Dendritic cell treated with granulocyte-macrophage colony-stimulating factor and Interleukin-4, amounts not matched to agents 40 ng/mL and 50 ng/mL, for 4 days (primary cell): ENCODE results near the gene MEAK7.

ENCODE experiments used
- H3K27ac Mint-ChIP-seq: one replicate; pipeline ENCODE4 v1.8.0; 2022; ENCODE audit warnings: mild to moderate bottlenecking, mixed read lengths
- H3K27me3 Mint-ChIP-seq: one replicate; pipeline ENCODE4 v1.8.0; 2022; ENCODE audit warnings: mild to moderate bottlenecking, mixed read lengths
- H3K36me3 Mint-ChIP-seq: one replicate; pipeline ENCODE4 v1.8.0; 2022; ENCODE audit warnings: low read depth, mixed read lengths
- H3K4me1 Mint-ChIP-seq: one replicate; pipeline ENCODE4 v1.8.0; 2022; ENCODE audit warnings: low read depth, mixed read lengths
- H3K4me3 Mint-ChIP-seq: one replicate; pipeline ENCODE4 v1.8.0; 2022; ENCODE audit warnings: mild to moderate bottlenecking, moderate library complexity, mixed read lengths
- H3K9me3 Mint-ChIP-seq: one replicate; pipeline ENCODE4 v1.8.0; 2022; ENCODE audit warnings: mixed read lengths
- intact Hi-C: fragments of 100-400 bp; cut with micrococcal nuclease; formaldehyde crosslinking; loops from one replicate; pipeline ENCODE4 v1.15.0; 2022

The MEAK7 gene

DNA sequence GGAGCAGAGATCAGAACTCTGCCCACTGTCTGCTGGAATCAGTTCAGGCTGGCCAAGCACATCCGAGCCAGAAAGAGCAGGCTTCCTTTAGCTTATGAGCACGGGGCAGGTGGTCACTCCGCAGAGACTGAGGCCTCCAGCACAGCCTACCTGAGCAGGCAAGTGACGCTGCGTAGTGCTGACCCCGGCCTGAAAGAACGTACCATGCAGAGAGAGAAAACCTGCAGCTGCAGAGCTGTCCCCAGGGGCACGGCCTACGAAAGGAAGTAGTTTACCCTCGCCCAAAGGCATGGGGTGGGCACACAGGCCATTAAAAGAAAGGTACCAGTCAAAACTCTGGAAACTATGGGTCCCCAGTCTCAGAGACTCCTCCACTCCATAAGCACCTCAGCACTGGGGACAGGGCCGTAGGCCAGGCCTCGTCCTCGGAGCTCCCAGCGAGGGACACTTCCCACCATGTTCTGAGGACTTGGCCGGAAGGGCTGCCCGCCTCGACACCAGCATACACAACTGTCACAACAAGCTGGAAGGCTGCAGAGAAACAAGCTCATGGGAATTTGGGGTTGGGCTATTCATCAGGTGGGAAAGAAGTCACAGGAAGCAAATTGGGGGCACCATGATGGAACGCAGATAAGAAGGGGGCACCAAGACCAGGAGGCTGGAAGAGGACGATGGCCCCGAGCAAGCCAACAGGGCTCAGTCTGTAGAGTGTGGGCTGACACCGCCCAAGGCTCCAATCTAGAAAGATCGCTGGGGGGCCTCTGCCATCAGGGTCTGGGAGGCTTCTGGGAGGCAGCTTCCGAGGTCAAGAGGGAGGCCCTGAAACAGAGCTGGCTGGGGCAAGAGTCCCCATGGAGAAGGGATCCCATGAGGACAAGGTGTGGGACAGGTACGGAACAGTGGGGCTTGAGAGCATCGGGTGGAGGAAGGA is 21.2 kb downstream of the MEAK7 start:
- intact Hi-C loops = no loop called here
- no peaks in the 10 kb centered on the region for H3K27me3 Mint-ChIP-seq
- H3K27ac Mint-ChIP-seq = no peak overlapping the region
- H3K4me1 Mint-ChIP-seq = no peaks in the 10 kb centered on the region
- peaks cover 94% of the 10 kb centered on the region for H3K36me3 Mint-ChIP-seq
- H3K9me3 Mint-ChIP-seq = no peaks in the 10 kb centered on the region
- no peak overlapping the region for H3K4me3 Mint-ChIP-seq

DNA sequence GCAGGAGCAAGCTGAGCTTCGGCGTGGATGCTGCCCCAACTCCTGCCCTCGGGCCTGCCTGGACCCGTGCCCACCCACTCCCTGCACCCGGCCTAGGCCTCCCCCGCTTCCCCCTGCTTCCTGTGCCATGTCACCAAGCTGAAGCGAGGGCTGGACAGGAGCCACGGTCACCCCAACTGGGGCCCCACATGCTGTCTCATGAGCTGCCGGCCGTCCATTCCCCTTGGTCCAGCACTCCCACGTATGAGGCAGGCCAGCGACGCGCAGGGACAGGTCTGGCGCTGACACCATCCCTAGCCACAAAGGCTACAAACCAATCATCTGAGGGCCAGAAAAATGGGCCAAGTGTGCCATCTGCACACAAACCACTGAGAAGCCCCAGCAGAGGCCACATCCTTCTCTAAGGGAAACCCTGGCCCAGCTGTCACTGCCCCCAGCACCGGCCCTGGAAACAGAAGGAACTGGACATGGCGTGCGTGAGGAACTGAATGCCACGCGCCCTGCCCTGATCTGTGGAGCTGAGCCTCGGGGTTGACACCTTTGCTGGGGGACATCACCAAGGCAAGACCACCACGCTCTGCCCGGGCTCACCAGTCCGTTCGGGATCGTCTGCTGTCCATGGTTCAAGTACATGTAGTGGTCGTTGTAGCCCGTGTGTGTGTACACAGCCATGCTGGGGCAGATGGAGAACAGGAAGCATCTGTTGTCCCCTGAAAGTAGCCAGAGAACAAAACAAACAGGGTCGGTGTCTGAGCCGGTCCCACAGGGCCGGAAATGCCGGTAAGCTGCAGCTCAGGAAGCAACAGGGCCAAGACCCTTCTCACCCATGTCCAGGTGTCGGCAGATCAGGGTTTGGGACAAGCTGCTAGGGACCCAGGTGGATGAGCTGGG is 22.2 kb downstream of the MEAK7 start:
- no peak overlapping the region for H3K4me3 Mint-ChIP-seq
- H3K27ac Mint-ChIP-seq = no peak overlapping the region
- H3K36me3 Mint-ChIP-seq = peaks cover 88% of the 10 kb centered on the region
- intact Hi-C loops = no loop called here
- no peaks in the 10 kb centered on the region for H3K9me3 Mint-ChIP-seq
- H3K4me1 Mint-ChIP-seq = no peaks in the 10 kb centered on the region
- H3K27me3 Mint-ChIP-seq = no peaks in the 10 kb centered on the region

DNA sequence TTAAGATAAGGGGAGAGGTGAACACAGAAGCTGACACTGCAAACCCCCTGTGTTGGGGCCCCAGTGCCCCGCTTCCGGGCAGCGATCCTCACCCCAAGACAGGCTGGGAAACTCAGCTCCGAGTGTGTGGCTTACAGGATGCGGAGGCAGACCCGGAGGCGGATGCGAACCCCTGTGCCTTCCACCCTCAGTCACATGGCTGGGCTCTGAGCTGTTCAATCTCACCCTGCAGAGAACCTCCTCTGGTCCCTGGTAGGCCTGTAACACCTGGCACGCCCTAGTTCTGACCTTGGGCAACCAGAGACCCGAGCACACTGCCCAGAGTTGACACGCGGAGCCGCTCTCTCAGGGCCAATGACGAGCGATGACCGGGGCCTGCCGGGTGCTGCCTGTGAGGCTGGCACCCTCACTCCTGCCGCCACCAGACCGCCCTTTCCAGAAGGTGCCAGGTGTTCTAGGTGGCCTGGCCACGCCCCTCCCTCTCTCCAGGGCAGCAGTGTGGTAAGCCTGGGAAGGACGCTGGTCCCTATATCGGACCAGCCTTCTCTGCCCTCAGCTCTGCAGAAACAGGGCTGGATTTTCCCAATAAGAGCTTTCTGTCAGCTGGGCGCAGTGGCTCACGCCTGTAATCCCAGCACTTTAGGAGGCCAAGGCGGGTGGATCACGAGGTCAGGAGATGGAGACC is 23.3 kb downstream of the MEAK7 start:
- Mint-ChIP-seq H3K36me3 (peaks cover 77% of the 10 kb centered on the region), H3K27ac (no peak overlapping the region), H3K27me3 (no peaks in the 10 kb centered on the region), H3K4me1 (no peaks in the 10 kb centered on the region), H3K4me3 (no peak overlapping the region), H3K9me3 (no peaks in the 10 kb centered on the region)
- intact Hi-C loops = no loop called here

DNA sequence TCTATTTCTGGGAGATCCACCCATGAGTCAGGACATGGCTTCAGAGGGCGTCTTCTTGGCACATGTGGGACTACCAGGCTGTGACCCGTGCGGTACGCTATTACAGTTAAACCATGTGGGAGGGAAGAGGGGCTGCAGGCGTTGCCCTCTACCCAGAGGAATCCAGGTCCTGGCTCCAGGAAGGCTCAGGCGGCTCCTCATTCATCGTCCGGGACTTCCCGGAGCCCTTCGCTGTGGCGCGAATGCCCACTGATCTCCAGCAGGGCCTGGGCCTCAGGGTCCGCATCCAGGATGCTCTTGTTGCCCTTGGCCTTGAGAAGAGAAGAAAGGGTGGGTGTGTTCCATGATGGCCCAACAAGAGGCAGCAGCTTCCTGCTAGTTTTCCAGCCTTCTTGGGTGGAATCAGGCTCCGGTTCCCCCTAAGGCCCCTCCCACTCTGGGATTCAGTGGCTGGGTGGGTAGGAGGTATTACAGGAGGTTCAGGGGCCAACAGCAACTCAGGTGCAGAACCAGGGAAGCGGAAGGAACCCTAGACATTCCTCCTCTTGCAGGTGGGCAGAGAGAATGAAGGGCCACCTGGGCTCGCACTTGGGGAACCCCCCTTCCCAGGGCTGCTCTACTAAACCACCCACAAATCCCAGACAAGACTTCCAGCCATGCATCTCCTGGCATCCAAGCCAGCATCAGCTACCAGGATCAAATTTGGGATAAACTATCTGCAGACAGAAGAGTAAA is 24.6 kb downstream of the MEAK7 start:
- H3K4me1 Mint-ChIP-seq = no peaks in the 10 kb centered on the region
- peaks cover 64% of the 10 kb centered on the region for H3K36me3 Mint-ChIP-seq
- no peak overlapping the region for H3K27ac Mint-ChIP-seq
- no peaks in the 10 kb centered on the region for H3K27me3 Mint-ChIP-seq
- no peak overlapping the region for H3K4me3 Mint-ChIP-seq
- intact Hi-C loops = no loop called here
- H3K9me3 Mint-ChIP-seq = no peaks in the 10 kb centered on the region

DNA sequence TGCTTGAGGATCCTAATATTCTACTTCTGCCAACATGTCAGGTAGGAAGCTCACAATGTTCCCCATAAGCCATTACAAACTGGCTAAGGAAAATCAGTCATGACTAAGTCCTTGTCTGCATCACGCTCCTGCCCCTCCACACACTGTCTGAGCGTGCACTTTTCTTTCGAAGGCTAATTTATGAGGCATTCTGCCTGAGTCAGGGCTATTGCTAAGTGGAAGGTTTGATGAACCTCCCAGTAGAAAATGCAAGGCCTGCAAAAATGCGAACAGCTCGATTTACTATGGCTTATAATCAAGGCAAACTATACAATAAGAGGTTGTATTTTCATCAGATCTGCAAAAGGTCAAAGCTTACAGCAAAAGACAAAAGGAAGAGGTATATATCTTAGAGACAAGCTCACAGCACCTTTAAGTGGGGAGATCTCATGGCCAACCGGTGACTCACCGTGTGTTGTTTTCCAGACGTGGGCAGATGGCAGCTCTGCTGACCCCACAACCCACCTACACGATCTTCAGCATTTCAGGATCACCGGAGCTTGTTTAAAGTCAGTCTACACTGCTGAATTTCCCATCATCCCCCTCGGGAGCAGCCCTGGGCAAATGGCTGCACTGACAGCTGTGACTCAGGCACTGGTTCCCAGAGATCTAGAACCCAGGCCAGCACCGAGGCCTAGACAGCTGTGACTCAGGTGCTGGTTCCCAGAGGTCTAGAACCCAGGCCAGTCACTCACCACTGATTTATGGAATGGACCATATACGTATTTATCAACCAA is 26.1 kb downstream of the MEAK7 start:
- Mint-ChIP-seq H3K4me3 (no peak overlapping the region), H3K9me3 (no peaks in the 10 kb centered on the region), H3K36me3 (peaks cover 50% of the 10 kb centered on the region), H3K27ac (no peak overlapping the region), H3K27me3 (no peaks in the 10 kb centered on the region), H3K4me1 (no peaks in the 10 kb centered on the region)
- intact Hi-C loops = no loop called here

DNA sequence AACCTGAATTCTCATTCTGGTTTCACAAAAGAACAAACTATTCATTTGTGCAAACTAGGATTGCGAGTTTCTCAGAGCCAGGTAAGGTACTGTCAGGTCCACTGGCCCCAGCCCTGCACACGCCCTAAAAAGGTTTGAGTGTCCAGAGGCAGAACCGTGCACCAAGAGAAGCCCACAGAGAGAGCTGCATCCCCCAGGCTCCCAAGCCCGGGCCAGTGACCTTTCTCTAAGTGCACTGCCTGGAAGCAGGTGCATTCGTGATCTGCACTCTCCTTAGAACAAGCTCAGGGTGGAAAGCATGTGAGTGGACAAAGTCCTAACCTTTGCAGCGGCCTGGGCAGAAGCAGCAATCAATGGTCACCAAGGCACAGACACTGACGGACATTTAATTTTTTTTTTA is 26.8 kb downstream of the MEAK7 start:
- Mint-ChIP-seq H3K9me3 (peaks cover 2% of the 10 kb centered on the region), H3K4me3 (no peak overlapping the region), H3K4me1 (no peaks in the 10 kb centered on the region), H3K27ac (no peak overlapping the region), H3K27me3 (no peaks in the 10 kb centered on the region), H3K36me3 (peaks cover 43% of the 10 kb centered on the region)
- intact Hi-C loops = no loop called here

DNA sequence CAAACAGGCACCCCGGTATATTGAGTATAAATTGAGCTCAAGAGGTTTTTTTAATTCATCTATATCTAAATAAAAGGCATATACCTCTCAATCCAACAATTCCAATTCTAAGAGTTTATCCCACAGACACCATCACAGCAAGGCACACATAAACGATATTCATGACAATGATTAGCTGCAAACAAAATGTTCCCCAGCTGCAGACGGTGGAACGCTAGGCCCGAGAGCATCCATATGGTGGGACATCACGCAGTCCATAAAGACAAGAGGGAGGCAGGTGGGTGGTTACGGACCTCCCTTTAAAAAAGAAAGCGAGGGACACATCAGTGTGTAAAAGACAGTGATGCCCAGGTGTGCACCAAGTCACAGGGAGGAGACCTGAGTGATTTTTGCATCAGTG is 28.1 kb downstream of the MEAK7 start:
- intact Hi-C loops = no loop called here
- no peak overlapping the region for H3K27ac Mint-ChIP-seq
- peaks cover 15% of the 10 kb centered on the region for H3K9me3 Mint-ChIP-seq
- peaks cover 39% of the 10 kb centered on the region for H3K36me3 Mint-ChIP-seq
- H3K4me3 Mint-ChIP-seq = no peak overlapping the region
- H3K27me3 Mint-ChIP-seq = no peaks in the 10 kb centered on the region
- H3K4me1 Mint-ChIP-seq = no peaks in the 10 kb centered on the region

DNA sequence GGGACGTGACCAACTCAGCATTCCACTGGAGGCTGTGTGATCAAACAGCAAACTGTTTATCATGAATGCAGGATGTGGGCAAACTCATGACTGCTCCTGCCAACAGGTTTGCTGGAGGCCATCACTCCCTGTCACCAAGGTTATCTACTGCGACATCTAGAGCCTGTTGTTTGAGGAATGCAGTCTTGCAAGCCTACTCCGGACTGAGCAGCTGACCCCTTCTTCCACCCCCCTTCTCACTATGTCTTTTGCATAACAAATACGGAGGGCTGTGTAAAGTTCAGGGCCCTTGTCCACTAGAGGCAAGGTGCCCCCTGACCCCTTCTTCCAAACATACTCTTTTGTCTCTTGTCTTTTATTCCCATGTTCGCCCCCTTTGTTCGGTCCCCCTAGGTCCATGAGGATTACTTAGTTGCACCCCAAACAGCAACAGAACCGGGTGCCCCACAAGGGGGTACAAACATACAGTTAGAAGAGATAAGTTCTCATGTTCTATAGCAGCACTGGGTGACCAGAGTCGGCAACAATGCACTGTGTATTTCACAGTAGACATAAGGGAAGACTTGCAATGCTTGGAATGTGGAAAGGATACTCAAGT is 28.7 kb downstream of the MEAK7 start:
- Mint-ChIP-seq H3K36me3 (peaks cover 37% of the 10 kb centered on the region), H3K9me3 (peaks cover 17% of the 10 kb centered on the region), H3K27me3 (no peaks in the 10 kb centered on the region), H3K4me3 (no peak overlapping the region), H3K4me1 (no peaks in the 10 kb centered on the region), H3K27ac (no peak overlapping the region)
- intact Hi-C loops = no loop called here

DNA sequence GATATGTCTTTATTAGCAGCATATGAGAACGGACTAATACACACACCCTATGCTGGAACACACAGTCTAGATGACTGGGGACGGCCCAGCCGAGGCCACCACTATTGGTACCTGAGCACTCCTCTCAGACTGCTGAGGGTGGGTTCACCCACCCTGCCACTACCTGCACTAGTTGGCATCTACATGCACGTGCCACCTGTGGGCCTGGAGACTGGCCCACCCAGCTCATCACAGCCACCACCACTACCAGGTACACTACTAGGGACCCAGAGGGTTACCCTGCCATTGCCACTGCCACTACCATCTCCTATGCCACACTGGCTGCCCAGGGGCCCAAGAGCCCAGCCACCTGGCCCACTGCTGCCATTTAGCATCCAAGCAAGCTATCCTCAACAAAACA is 32.5 kb downstream of the MEAK7 start:
- intact Hi-C loops = no loop called here
- H3K27ac Mint-ChIP-seq = no peak overlapping the region
- peaks cover 26% of the 10 kb centered on the region for H3K36me3 Mint-ChIP-seq
- no peaks in the 10 kb centered on the region for H3K4me1 Mint-ChIP-seq
- H3K4me3 Mint-ChIP-seq = no peak overlapping the region
- H3K27me3 Mint-ChIP-seq = no peaks in the 10 kb centered on the region
- peaks cover 30% of the 10 kb centered on the region for H3K9me3 Mint-ChIP-seq

DNA sequence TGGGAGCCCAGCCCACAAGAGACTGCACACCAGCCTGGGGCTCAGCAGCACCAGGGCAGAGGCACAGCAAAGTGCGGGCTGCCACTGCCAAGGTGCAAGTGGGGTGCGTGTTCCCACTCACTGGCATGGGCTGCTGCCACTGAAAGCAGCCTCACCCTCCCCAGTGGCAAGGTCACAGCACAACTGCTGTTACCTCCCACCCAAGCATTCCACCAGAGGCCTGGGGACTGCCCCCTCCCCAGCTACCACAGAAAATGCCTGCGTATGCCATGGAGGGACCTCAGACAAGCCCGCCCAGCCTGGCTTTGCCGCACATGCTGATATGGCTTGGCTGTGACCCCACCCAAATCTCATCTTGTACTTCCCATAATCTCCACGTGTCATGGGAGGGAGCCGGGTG is 33.1 kb downstream of the MEAK7 start:
- Mint-ChIP-seq H3K4me3 (no peak overlapping the region), H3K27ac (no peak overlapping the region), H3K36me3 (peaks cover 32% of the 10 kb centered on the region), H3K27me3 (no peaks in the 10 kb centered on the region), H3K9me3 (peaks cover 36% of the 10 kb centered on the region), H3K4me1 (no peaks in the 10 kb centered on the region)
- intact Hi-C loops = no loop called here

DNA sequence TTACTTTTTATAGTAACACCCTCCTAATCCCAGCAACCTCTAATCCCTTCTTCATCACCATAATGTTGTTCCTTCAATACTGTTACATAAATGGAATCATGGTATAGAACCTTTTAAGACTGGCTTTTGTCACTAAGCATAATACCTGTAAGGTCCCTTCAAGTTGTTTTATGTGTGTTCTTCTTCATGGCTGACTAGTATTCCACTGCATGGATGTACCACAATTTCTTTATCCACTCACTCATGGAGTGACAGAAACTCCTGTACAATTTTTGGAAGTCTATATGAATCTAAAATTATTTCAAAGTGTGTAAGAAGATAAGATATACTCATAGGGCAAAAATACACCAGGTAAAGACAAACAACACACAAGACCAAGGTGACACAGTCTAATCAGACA is 36.8 kb downstream of the MEAK7 start:
- Mint-ChIP-seq H3K4me1 (no peaks in the 10 kb centered on the region), H3K4me3 (no peak overlapping the region), H3K27ac (no peak overlapping the region), H3K36me3 (peaks cover 51% of the 10 kb centered on the region), H3K27me3 (no peaks in the 10 kb centered on the region), H3K9me3 (peaks cover 37% of the 10 kb centered on the region)
- intact Hi-C loops = no loop called here

DNA sequence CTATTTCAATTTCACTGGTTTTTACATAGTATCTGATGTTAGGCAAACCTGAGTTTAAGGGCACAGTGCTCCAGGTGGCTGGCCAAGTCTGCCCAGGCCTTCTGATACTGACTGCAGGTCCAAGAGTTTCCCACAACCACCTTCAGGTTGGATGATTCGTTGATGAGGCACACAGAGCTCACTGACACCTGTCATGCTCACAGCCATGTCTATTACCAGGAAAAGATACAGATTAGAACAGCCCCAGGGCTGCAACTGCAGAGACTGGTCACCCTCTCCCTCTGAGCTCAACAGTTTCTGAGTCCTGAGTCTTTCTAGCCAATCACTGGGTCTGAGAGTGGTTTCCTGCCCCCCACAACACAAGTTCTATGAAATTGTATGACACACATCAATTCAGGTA is 37.2 kb downstream of the MEAK7 start:
- H3K4me3 Mint-ChIP-seq = no peak overlapping the region
- peaks cover 51% of the 10 kb centered on the region for H3K36me3 Mint-ChIP-seq
- H3K27me3 Mint-ChIP-seq = no peaks in the 10 kb centered on the region

More for the DNA sequence above, 37.2 kb downstream of the MEAK7 start:
- Mint-ChIP-seq H3K27ac (no peak overlapping the region), H3K4me1 (no peaks in the 10 kb centered on the region), H3K9me3 (peaks cover 32% of the 10 kb centered on the region)
- intact Hi-C loops = no loop called here
